Osteoblast (primary cell): Measurements from ENCODE around the gene DAP. TPM values are rescaled to one million over a fixed set of nuclear protein-coding genes. Genes with fewer than 3 reads are reported as not detected.

Source experiments
- DNase-seq: peaks from one replicate; pipeline ENCODE4 v3.0.0; 2011; ENCODE audit warnings: low spot score, mixed read lengths; ENCODE audit not compliant: insufficient read length; ENCODE audit errors: missing footprints
- H2AFZ ChIP-seq: 2 replicates; pipeline ENCODE4 v1.6.0; 2011; ENCODE audit warnings: mild to moderate bottlenecking, low read length
- H3K27ac ChIP-seq: 2 replicates; pipeline ENCODE4 v1.5.1; 2011; ENCODE audit warnings: mild to moderate bottlenecking, low read depth, low read length, moderate library complexity
- H3K27me3 ChIP-seq: 2 replicates; pipeline ENCODE4 v1.6.0; 2012; ENCODE audit warnings: mild to moderate bottlenecking, control low read depth, inconsistent platforms, low read length, moderate library complexity; ENCODE audit not compliant: insufficient read depth
- H3K36me3 ChIP-seq: 2 replicates; pipeline ENCODE4 v1.5.1; 2011; ENCODE audit warnings: mild to moderate bottlenecking, low read length, control low read depth, moderate library complexity; ENCODE audit not compliant: insufficient read depth
- H3K4me1 ChIP-seq: 2 replicates; pipeline ENCODE4 v1.5.1; 2011; ENCODE audit warnings: mild to moderate bottlenecking, low read length, control low read depth, moderate library complexity; ENCODE audit not compliant: insufficient read depth
- H3K4me2 ChIP-seq: 2 replicates; pipeline ENCODE4 v1.6.0; 2011; ENCODE audit warnings: mild to moderate bottlenecking, low read length; ENCODE audit not compliant: insufficient read depth
- H3K4me3 ChIP-seq: fragments of 200-600 bp; sonication (generic); 3 replicates; pipeline ENCODE4 v1.5.1; 2012; ENCODE audit warnings: mild to moderate bottlenecking, low read length, inconsistent platforms; ENCODE audit not compliant: insufficient read depth
- H3K79me2 ChIP-seq: 2 replicates; pipeline ENCODE4 v1.6.0; 2012; ENCODE audit warnings: mild to moderate bottlenecking, low read length, control low read depth, inconsistent platforms; ENCODE audit not compliant: insufficient read depth
- H3K9me3 ChIP-seq: 2 replicates; pipeline ENCODE4 v1.5.1; 2011; ENCODE audit warnings: low read depth, low read length, control low read depth
- H4K20me1 ChIP-seq: 2 replicates; pipeline ENCODE4 v1.6.0; 2012; ENCODE audit warnings: mild to moderate bottlenecking, low read length, control low read depth; ENCODE audit not compliant: insufficient read depth
- CTCF ChIP-seq: IDR thresholded peaks from 2 replicates; pipeline ENCODE4 v1.5.1; 2011; ENCODE audit warnings: mild to moderate bottlenecking, low read depth, low read length, moderate library complexity; ENCODE audit errors: extremely low read depth
- total RNA-seq: library from RNA; depleted of rRNA; stranded (reverse); fragments of >200 nt; gene quantifications from 2 replicates; pipeline ENCODE4 v1.2.3, GENCODE V29; 2012

The DAP gene
- total RNA-seq, 1 donor = 31.1 TPM

DNA sequence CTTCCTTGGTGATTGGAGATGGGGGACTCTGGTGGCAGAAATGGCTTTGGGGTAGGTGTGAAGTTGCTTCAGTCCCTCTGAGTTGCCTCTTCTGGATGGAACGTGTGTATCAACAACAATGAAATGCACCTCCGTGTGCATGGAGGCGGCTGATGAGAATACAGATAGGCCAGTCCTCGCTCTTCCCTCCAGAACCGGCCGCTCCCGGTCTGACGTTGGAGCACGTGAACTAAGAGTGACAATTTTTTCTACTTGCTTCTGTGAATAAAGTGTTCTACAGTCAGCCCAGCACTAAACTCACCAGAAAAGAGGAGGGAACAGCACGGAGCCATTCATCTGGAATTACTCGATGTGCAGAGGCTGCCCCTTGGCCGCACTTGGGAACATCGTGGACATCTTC, 106.5 kb downstream of the DAP start:
- DNase-seq = no peak
- Histone ChIP-seq H3K4me2 (no peak overlapping the region), H3K79me2 (no peaks in the 10 kb centered on the region), H3K27me3 (no peaks in the 10 kb centered on the region), H3K4me3 (no peak overlapping the region), H2AFZ (no peak overlapping the region), H3K9me3 (no peaks in the 10 kb centered on the region), H3K27ac (no peak overlapping the region), H3K36me3 (no peaks in the 10 kb centered on the region), H3K4me1 (no peaks in the 10 kb centered on the region), H4K20me1 (no peaks in the 10 kb centered on the region)
- TF ChIP-seq CTCF = no peak

- Histone ChIP-seq H4K20me1 (no peaks in the 10 kb centered on the region), H3K27ac (no peak overlapping the region), H3K36me3 (no peaks in the 10 kb centered on the region), H2AFZ (no peak overlapping the region), H3K9me3 (no peaks in the 10 kb centered on the region), H3K79me2 (no peaks in the 10 kb centered on the region), H3K4me3 (no peak overlapping the region), H3K4me1 (no peaks in the 10 kb centered on the region), H3K4me2 (no peak overlapping the region), H3K27me3 (no peaks in the 10 kb centered on the region)
- no peak for TF ChIP-seq CTCF
- no peak for DNase-seq
Measured at GRCh38 chr5:10653751-10654400, 107.2 kb downstream of the DAP start.

- Histone ChIP-seq H3K27me3 (no peaks in the 10 kb centered on the region), H3K9me3 (no peaks in the 10 kb centered on the region), H4K20me1 (no peaks in the 10 kb centered on the region), H2AFZ (no peak overlapping the region), H3K27ac (no peak overlapping the region), H3K79me2 (no peaks in the 10 kb centered on the region), H3K36me3 (no peaks in the 10 kb centered on the region), H3K4me1 (no peaks in the 10 kb centered on the region), H3K4me2 (no peak overlapping the region), H3K4me3 (no peak overlapping the region)
- no peak for DNase-seq
- no peak for TF ChIP-seq CTCF
Measured at GRCh38 chr5:10653043-10653442, 108.0 kb downstream of the DAP start.

GRCh38 chr5:10652606-10653005, 108.4 kb downstream of the DAP start:
- no peaks in the 10 kb centered on the region for H3K36me3 ChIP-seq
- peaks cover 3% of the 10 kb centered on the region for H4K20me1 ChIP-seq

More at GRCh38 chr5:10652606-10653005, 108.4 kb downstream of the DAP start:
- H3K79me2 ChIP-seq = no peaks in the 10 kb centered on the region
- no peak overlapping the region for H3K4me3 ChIP-seq
- DNase-seq = no peak
- H3K27ac ChIP-seq = no peak overlapping the region
- no peak overlapping the region for H2AFZ ChIP-seq
- no peak overlapping the region for H3K4me2 ChIP-seq
- H3K27me3 ChIP-seq = no peaks in the 10 kb centered on the region
- TF ChIP-seq CTCF = no peak
- H3K9me3 ChIP-seq = no peaks in the 10 kb centered on the region
- H3K4me1 ChIP-seq = no peaks in the 10 kb centered on the region
